GOT3 (cell line): Measurements from ENCODE around the gene MUL1.
A peak's percentile ranks its signal among the peaks of the same experiment; 100 is the strongest.
"Not testable (repeated sequence)": the region's sequence is repeated elsewhere in the genome, so short reads cannot be mapped to it uniquely, and the experiment has no call there.

ENCODE experiments used
- DNase-seq: peaks from one replicate; lab custom pipeline; 2025; ENCODE audit warnings: mixed read lengths; lab: John Stamatoyannopoulos, UW

Gene MUL1, protein sequence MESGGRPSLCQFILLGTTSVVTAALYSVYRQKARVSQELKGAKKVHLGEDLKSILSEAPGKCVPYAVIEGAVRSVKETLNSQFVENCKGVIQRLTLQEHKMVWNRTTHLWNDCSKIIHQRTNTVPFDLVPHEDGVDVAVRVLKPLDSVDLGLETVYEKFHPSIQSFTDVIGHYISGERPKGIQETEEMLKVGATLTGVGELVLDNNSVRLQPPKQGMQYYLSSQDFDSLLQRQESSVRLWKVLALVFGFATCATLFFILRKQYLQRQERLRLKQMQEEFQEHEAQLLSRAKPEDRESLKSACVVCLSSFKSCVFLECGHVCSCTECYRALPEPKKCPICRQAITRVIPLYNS

DNA sequence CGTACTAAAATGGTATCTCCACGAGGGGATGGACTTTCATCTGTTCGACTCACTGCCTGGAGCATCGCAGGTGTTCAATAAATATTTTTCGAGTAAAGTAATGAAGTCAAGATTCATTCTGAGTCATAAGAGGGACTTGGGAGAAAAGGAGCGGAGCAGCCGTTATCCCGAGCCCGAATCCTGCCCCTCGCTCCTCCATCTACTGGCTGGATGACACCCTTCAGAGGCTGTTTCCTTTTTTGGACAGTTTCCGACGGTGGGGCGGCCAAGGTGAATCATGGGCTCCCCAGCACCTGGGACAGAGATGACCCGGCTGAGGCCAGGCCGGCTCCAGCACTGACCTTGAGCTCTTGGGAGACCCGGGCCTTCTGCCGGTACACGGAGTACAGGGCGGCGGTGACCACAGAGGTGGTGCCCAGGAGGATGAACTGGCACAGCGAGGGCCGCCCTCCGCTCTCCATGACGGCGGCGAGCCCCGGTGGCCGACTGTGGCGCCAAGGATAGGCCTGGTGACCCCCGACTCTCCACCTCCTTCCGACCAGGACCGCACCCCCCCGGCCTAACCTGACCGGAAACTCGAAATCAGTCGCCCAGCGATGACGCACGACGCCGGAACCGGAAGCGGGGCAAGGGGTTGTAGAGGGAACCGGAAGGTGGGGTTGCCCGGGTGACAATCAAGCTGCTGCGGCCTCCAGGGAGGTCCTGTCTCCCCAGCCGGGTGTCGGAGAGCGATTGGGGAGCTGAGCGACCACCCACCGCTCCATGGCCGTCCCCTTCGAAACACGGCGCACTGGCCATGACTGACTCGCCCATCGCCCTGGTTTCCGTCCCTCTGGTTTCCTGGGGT lies at the start of gene MUL1:
MUL1 (minus strand) TSS at position 588 of the 847 bp plus-strand sequence; CDS start at position 461, 127 bp downstream.
- DNase-seq: peak; percentile 76

DNA sequence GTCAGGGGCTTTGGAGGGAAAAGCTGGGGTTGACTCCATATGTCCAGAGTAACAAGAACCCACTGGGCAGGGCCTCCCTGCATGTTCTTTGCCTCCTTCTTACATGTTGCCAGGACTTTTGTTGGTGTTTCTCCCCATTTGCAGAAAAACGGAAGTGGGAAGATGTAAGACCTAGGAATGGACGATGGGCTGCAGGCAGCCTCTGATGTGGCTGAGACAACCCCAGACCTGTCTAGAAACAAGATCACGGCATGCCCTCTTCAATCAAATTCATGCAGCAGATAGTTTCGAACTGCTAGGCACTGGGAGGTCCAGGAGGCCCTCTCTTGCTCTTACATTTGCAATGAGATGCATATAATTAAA lies 47.8 kb upstream of the MUL1 start:
- DNase-seq: no peak

DNA sequence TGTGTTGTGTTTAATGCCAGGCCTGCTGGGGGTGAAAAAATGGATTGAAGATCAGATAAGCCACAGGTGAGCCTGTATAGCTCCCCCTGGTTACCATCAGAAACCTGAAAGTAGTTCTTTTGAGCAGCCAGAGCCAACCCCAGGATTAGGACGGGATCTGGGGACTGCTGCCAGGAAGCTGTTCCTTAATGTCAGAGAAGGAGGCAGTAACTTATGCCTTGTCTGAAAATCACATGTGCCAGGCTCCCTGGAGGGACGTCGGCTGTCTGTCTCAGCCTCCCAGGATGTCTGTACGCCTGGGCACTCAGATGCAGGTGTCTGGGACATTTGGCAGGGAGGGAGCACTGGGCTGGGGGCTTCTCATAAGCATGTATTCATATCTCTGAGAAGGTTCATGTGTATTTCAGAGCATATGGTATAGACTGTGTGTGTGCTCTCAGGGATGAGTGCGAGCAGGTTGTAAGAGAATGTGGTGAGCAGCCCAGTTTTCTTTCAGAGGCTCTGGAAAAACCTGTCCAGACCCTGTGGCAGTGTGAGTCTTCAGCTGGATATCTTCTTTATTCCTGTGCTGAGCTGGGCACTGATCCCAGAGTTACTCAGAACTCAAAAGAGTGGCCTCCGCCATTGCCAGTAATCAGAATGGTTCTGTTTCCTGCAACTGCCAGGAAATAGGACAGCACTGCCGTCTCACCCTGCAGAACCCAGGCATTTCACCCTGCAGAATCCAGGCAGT lies 47.2 kb upstream of the MUL1 start:
- no peak for DNase-seq

DNA sequence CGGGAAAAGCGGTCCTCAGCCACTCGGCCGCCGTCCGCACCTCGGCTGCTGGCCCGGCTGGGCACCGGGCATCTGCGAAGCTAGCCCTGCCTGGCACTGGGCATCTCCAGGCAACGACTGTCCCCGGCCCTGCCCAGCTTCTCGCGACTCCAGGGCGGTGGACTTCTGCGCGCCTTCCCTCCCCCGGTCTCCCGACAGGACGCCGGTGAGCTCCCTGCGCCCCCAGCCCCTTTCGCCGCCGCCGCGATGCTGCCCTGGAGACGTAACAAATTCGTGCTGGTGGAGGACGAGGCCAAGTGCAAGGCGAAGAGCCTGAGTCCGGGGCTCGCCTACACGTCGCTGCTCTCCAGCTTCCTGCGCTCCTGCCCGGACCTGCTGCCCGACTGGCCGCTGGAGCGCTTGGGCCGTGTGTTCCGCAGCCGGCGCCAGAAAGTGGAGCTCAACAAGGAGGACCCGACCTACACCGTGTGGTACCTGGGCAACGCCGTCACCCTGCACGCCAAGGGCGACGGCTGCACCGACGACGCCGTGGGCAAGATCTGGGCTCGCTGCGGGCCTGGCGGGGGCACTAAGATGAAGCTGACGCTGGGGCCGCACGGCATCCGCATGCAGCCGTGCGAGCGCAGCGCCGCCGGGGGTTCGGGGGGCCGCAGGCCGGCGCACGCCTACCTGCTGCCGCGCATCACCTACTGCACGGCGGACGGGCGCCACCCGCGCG lies 44.9 kb upstream of the MUL1 start:
- DNase-seq: no peak

DNA sequence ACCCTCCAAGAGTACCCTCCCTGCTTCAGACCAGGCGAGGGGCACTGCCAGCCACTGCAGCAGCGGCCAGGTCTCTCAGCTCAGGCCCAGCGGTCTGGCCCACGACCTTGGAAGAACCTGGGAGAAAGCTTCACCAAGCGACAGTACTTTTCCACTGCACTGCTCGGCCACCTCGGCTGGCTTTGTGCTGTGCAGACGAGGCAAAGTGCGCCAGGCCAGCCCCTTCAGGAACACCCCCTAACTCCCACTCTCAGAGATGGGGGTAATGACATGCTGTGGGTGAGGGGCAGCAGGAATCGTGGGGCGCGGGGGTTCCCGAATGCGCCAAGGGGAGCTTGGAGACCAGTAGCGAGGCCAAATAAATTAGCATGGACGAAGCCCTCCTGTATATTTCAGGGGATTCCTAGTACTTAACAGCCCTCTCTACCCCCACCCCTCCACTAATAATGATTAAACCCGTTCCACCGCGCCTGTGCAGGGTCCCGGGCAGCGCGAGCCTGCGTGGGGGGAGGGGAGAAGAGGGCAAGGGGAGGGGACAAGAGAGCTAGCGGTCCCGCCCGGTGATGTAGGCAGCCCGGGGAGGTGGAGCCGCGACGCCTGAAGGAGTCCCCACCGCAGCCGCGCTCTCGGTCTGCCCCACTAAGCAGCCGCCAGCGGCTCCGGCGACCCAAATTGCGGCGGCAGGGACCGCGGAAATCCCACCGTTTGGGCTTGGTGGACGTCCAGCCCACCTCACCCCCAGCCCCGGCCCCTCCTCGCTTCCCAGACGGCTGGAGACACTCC lies 44.2 kb upstream of the MUL1 start, which contains the start of gene FAM43B:
FAM43B (plus strand) TSS at position 629 of the 783 bp plus-strand sequence. CDS start 401 bp downstream, outside the sequence.
- no peak for DNase-seq

DNA sequence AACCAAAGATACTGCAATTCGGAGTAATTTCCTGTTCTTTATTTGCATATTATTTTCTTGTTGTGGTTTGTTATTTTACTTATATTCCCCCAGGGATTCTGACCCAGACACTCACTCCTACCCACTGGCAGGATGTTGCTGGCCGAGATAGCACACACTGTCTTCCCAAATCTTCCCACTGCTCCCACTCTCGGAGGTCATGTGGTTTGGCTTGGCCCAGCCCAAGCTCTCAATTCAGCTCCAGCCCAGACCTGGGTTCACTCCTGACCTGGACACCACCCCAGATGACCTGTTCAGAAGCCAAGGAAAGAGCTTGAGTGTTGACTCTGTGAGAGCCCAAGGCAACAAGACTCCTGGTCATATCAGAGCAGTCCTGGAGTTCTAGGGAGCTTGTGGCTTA lies 43.2 kb upstream of the MUL1 start:
- DNase-seq: no peak

DNA sequence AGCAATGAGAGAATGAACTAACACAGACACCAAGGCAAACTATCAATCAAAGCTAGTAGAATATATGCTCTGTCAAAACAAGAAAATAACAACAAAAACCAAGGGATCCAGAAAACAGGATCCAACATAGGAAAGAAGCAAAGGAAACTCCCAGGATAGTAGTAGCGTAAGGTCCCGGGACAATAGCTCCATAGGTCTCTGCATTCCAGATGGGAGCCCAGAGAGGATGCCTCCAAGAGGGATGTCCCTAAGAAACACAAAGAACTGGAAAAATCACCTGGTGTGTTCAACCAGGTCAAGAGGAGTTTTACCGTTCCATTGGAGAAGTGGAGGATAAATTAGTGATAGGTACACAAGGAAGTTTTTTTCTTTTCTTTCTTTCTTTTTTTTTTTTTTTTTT lies 38.7 kb upstream of the MUL1 start:
- DNase-seq: no peak

DNA sequence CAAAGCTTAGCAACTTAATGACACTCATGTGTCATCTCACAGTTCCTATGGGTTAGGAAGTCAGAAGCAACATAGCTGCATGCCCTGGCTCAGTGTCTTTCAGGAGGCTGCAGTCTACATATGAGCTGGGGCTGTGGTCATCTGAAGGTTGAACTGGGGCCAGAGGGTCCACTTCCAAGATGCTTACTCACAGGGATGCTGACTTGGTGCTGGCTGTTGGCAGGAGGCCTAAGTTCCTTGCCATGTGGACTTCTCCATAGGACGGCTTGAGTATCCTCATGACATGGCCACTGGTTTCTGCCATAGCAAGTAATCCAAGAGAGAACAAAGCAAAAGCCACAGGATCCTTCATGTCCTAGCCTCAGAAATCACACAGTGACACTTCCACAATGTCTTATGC lies 32.3 kb upstream of the MUL1 start:
- no peak for DNase-seq

DNA sequence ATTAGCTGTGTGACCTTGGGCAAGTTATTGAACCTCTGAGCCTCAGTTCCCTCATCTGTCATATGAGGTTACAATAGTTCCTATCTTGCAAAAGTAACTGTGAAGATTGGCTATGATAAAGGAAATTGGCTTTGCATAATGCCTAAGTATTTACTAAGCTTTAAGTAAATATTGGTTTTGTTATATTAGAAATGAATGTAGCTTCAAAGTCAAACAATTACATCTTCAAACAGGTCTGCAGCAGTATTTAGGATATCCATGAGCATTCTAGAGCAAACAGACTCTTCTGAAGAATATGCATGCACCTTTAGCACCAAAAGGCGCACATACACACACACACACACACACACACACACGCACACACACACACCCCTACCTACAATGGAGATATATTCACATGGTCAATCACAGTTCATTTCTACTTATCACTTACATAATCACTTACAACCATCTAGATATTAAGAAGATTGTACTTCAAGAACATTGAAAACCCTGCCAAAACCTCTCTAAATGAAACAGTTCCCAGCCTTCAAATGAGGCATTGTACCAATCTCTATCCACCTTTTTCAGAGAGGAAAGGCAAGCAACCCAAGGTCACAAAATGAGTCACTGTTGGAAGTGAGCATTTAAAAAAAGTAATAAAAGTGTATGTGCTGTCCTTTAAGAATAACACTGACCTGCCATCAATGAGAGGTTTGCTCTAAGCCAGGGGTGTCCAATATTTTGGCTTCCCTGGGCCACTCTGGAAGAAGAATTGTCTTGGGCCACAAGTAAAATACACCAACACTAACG lies 31.0 kb upstream of the MUL1 start:
- DNase-seq: no peak

DNA sequence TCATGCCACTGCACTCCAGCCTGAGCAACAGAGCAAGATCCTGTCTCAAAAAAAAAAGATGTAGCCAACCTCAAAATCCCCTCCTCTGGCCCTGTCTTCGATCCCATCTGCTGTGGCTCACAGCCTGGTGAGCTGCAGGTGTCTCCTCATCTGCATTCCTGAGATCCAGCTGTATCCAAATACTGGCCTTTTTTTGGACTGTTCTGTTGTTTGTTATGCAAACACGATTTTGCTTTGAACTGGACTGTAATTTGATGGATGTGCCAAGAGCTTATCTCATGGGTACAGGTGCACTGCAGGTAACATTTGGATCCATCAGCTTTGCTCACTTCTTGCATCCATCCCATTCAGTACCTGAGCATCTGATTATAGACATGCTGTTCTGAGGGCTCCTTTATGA lies 30.3 kb upstream of the MUL1 start:
- DNase-seq: no peak

DNA sequence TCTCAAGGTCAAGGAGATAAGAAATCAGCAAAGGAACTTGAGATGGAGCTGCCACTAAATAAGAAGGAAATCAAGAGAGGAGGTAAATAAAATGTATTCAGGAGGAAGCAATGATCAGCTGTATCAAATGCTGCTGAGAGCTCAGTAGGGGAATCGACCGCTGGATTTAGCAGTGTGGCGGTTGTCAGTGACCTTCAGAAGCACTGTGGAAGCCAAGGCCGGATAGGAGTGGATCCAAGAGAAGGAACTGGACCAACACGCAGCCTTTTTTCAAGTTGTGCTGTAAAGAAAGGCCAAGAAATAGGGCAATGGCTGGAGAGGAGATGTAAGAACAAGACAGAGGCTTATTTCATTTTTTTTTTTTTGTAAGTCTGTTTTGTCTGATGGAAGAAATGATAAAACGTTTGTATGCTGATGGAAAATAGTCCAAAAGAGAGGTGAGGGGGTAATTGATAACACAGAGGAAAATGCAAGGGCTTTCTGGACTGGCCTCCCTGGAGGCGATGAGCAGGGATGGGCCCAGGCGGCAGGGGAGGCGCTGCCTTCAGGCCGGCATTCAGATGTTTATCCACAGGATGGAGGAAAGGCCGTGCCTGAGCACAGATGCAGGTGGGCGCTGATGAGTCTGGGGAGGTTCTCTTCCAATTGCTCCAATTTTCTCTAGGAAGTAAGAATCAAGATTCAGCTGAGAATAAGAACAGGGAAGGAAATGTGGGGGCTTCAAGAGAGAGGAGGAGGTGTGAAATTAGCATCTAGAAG lies 26.9 kb upstream of the MUL1 start:
- DNase-seq: no peak

DNA sequence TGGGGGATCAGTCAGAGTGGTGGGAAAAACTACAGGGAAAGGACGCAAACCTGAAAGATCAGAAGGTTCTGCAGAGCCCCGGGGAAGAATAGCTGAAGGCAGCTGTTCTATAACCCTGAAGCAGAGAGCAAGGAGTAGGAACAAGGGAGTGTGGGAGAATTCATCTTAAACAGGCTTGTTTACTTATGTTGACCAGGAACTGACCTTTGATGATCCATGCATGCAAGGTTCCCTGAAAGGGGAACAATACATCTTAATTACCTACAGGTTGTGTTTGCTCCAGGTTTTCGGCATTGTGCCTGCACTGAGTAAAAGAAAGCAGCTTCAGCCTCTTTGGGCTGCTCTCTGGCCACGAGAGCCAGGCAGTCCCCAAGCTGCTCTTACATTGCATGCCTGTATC lies 25.7 kb upstream of the MUL1 start:
- DNase-seq: no peak

DNA sequence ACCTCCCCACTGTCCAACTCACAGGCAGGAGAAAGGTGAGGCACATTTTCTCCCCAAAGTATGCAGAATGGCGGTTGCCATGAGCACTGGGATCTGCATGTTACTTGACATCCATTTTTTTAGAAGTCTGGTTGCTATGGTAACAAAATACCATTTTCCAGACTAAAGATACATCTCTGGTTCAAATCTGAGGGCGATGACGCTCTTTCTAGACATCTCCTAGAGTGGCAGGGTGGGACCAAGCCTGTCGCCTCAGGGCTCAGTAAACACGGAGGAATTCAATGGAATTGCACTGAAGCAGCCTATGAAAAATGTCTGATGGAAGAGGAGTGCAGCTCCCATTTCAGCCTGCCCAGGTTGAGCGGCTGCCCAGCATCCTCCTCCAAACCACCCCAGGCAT lies 22.9 kb upstream of the MUL1 start:
- DNase-seq: no peak

DNA sequence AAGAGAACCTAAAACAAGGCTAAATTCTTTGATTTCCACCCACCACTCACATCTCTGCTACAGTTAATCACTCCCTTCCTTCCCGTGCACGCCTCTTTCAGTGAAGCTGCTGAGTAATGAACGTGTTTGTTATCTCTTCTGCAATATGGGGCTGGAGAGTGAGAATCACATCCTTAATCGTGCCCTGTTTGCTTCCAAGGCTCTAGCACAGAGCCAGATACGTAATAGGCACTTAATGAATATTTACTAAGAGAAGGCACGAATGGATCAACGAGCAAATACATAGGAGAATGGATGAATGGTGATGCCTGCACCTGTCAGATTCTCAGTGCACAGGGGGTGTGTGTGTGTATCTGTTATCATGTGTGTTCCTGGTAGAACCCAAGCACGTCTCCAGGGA lies 22.4 kb upstream of the MUL1 start:
- no peak for DNase-seq

DNA sequence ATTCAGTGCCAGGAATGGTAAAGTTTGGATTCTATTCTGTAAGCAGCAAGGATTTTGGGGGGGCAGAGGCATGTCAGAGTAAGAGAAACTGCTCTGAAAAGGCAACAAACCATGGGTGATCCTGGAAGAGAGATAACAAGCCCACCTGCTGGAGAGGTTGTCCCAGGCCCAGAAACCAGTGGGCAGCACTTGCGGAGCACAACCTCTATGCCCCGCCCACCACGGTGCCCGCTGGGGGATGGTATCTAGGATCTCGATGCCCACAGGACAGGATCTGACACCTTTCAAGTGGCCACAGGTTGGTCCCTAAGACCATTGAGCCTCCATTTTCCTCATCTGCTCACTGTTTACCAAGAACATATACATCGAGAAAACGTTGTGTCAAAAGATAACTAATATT lies 20.3 kb upstream of the MUL1 start:
- no peak for DNase-seq

DNA sequence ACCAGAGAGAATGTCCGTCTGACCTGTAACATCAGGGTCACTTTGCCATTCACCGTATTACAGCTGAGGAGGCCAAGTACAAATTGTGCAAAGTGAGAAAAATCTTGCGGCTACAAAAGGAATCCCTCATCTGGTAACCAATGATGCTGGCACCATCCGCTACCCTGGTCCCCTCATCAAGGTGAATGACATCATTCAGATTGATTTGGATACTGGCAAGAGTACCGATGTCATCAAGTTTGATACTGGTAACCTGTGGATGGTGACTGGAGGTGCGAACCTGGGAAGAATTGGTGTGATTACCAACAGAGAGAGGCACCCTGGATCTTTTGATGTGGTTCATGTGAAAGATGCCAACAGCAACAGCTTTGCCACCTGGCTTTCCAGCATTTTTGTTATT lies 18.3 kb upstream of the MUL1 start:
- DNase-seq: no peak

DNA sequence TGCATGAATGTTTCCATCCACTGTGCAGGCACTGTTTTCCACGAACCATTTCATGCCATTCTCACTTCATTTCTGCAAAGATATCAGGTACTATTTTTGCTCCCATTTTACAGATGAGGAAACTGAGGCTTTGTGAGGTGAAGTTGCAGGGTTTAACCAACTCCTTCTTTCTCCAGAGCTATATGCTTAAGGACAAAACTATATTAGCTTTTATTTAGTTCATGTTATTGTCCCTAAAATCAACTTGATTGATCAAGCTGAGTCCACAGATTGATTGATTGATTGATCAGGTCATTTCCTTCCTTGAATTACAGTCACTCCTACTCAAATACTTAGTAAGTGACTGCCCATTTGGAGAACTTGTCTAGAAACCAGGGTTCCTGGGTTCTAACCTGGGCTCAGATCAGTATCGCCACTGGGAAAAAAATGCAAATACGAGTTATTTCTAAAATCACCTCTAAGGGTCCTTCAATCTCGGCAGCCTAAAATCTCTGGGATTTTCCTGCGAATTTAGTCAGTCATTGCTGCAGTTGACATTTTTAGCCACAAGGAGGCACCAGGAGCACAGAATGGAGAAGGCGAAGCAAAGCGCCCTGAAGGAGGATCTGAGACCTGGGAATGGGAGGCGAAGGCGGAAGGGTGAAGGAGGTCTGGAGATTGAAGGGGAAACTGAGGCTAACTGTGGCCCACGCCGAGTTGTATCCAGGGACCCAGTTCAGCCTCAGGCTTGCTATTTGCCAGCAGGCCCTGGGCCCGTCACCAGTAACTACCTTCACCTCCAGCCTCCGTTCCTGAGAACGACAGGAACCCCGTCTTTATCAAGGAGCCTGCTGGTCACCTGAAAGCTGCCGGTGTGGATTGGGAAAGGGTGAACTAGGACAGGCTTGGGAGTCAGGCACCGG lies 14.3 kb upstream of the MUL1 start:
- peak; percentile 32 for DNase-seq

DNA sequence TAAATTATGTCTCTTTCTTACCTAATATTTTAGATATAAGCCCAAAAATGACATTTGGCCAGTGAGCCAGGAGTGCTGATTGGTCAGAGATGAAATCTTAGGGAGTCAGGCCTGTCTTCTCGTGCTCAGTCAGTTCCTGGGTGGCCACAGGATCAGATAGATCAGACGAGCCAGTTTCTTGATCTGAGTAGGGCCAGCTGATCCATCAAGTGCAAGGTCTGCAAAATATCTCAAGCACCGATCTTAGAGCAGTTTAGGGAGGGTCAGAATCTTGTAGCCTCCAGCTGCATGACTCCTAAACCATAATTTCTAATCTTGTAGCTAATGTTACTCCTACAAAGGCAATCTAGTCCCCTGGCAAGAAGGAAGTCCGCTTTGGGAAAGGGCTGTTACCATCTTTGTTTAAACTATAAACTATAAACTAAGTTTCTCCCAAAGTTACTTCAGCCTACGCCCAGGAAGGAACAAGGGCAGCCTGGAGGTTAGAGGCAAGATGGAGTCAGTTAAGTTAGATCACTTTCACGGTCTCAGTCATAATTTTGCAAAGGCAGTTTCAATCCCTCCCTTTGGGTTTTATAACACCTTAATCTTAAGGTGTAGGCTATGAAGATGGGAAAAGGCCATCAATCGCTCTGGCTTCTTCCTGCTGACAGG lies 11.8 kb upstream of the MUL1 start:
- not testable (repeated sequence) for DNase-seq
